Measurements from ENCODE around the gene BCAT1.

The BCAT1 gene

DNA sequence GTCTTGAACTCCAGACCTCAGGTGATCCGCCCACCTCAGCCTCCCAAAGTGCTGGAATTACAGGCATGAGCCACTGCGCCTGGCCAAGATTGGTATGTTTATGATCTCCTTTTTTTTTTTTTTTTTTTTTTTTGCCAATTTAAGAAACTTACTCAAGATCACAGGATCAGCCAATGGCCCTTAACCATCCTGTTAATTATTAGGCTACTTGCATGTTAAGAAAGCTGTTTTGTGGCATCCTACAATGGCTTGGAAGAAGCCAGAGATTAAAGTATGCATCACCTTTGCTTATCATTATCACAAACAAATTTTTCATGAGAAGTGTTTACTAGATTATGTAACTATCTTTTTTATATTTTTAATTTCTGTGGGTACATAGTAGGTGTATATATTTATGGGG is 140.2 kb downstream of the BCAT1 start:
- Mint-ChIP-seq H3K27me3 (ENCODE audit: low read depth, poor library complexity) (peaks cover 4% of the 10 kb centered on the region), H3K4me3 (no peak overlapping the region), H3K9me3 (peaks cover 14% of the 10 kb centered on the region)

DNA sequence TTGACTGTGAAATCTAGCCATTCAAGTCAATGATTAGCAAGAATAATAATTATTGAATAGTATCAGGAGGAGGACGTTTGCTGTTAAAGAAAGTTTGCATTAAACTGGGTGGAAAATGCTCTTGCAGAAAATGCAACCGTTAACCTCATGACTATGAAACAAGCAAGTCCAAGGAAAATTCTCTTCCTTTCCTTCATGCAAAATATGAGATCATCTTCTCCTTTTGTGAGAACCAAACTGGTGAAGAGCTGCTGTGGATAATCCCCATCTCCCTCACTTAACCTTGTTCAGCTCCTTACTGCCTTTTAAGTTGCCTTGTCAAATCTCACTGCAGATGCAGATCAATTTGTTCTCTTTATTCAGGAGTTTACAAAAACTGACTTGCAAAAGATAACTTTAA is 142.5 kb downstream of the BCAT1 start:
- H3K4me3 Mint-ChIP-seq, result no peak overlapping the region
- peaks cover 4% of the 10 kb centered on the region for H3K27me3 Mint-ChIP-seq (ENCODE audit: low read depth, poor library complexity)
- H3K9me3 Mint-ChIP-seq, result peaks cover 27% of the 10 kb centered on the region
- no peaks in the 10 kb centered on the region for H3K4me1 Mint-ChIP-seq
- TF ChIP-seq, protein P1, sequence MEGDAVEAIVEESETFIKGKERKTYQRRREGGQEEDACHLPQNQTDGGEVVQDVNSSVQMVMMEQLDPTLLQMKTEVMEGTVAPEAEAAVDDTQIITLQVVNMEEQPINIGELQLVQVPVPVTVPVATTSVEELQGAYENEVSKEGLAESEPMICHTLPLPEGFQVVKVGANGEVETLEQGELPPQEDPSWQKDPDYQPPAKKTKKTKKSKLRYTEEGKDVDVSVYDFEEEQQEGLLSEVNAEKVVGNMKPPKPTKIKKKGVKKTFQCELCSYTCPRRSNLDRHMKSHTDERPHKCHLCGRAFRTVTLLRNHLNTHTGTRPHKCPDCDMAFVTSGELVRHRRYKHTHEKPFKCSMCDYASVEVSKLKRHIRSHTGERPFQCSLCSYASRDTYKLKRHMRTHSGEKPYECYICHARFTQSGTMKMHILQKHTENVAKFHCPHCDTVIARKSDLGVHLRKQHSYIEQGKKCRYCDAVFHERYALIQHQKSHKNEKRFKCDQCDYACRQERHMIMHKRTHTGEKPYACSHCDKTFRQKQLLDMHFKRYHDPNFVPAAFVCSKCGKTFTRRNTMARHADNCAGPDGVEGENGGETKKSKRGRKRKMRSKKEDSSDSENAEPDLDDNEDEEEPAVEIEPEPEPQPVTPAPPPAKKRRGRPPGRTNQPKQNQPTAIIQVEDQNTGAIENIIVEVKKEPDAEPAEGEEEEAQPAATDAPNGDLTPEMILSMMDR (IDR thresholded peaks at IDR 0.05), result no peak
- peaks cover 14% of the 10 kb centered on the region for H3K36me3 Mint-ChIP-seq (ENCODE audit: low read depth)
- DNase-seq, result no peak
- no peak overlapping the region for H3K27ac Mint-ChIP-seq

More for the DNA sequence above, 140.2 kb downstream of the BCAT1 start:
- Mint-ChIP-seq H3K36me3 (ENCODE audit: low read depth) (peaks cover 25% of the 10 kb centered on the region), H3K4me1 (no peaks in the 10 kb centered on the region), H3K27ac (no peak overlapping the region)
- TF ChIP-seq, protein P1 (IDR thresholded peaks at IDR 0.05), result no peak
- DNase-seq, result no peak

DNA sequence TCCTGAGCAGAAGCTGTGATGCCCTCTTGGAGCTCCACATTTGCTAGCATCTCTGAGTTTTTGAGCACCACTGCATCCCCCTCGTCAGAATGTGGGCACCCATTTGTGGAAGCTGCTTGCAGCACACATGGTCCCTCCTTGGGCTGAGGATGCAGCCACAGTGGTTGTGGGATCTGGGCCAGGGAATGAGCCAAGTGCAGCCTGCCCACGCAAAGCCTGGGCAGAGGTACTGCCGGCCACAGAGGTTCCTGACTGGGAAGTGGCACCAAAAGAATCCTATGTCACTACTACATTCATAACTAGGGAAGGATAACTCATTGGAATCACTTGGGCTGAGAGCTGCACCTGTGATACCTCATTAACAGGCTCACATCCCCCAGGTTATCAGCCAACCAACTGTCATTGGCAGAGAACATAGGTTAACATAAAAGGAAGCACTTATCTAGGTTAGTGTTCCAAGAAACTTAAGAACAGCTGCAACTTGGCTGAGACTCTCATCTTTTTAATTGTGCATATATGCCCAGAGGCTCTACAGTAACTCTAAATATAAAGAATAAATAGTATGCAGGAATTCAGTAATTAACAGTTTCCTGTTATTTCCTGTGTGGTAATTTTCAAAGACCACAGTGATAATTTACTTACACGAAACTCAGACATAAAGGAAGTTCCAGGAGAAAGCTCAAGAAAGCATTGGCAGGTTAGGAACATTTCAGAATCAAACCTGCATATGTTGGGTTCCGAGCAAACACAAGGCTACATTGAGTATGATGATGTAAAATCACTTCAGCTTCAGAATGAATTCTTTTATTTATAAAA is 145.3 kb downstream of the BCAT1 start:
- no peak for DNase-seq
- Mint-ChIP-seq H3K4me3 (no peak overlapping the region), H3K27ac (no peak overlapping the region), H3K4me1 (peaks cover 2% of the 10 kb centered on the region), H3K9me3 (peaks cover 27% of the 10 kb centered on the region), H3K27me3 (ENCODE audit: low read depth, poor library complexity) (peaks cover 4% of the 10 kb centered on the region), H3K36me3 (ENCODE audit: low read depth) (no peaks in the 10 kb centered on the region)
- TF ChIP-seq, protein P1 (IDR thresholded peaks at IDR 0.05), result no peak

DNA sequence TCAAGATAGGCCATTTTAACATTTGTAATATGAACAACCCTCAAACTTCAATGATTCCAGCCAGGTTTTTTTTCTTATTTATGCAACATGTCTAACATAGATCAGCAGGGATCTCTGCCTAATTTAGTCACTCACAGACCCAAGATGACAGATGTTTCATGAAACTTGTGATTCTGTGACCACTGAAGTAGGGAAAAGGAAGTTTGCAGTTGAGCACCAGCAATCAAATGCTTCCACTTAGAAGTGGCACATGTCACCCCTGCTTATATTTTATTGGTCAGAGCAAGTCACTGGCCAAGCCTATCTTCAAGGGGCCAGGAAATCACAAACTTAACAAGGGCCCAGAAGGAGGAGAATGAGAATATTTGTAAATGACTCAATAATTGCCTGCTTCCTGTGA is 150.6 kb downstream of the BCAT1 start:
- Mint-ChIP-seq H3K36me3 (ENCODE audit: low read depth) (no peaks in the 10 kb centered on the region), H3K4me3 (no peak overlapping the region), H3K27ac (no peak overlapping the region), H3K27me3 (ENCODE audit: low read depth, poor library complexity) (peaks cover 4% of the 10 kb centered on the region), H3K9me3 (peaks cover 10% of the 10 kb centered on the region), H3K4me1 (peaks cover 21% of the 10 kb centered on the region)
- TF ChIP-seq, protein P1 (IDR thresholded peaks at IDR 0.05), result no peak
- no peak for DNase-seq

DNA sequence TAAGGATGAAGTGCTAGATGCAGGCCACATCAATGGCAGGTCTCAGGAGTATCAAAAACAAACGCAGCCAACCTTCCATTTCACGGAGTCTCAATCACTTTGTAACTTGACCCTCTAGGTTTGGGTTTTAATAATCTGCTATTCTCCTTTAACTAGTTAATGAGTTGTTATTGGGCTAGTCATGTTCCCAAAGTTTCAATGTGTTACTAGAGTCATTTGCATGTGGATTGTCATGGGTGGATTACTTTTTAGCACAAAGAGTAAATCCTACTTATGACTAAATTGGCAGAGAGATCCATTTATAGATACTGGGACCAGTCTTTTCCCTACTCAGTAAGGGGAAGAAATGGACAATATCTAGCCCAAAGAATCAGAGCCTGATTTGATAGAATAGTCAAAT is 151.0 kb downstream of the BCAT1 start:
- Mint-ChIP-seq H3K9me3 (peaks cover 6% of the 10 kb centered on the region), H3K36me3 (ENCODE audit: low read depth) (no peaks in the 10 kb centered on the region), H3K4me3 (no peak overlapping the region), H3K27ac (no peak overlapping the region), H3K27me3 (ENCODE audit: low read depth, poor library complexity) (peaks cover 5% of the 10 kb centered on the region), H3K4me1 (peaks cover 21% of the 10 kb centered on the region)
- DNase-seq, result no peak
- TF ChIP-seq, protein P1 (IDR thresholded peaks at IDR 0.05), result no peak

DNA sequence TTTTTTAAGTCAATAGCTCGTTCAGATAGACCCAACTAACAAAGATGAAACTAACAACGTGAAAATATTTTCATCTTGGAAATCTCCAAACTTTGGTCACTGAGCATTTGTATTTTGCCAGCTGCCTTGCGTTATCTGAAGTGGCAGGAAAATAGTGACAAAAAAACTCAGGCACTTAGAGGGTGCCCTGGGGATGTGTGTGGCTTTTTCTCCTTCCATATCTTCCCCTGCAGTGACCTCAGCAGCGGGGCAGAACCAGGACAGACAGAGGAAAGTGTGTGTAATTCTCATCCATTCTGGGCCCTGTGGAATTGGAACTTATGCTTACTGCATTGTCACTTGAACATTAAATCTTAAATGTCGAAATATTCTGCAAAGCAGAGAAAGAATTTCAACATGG is 152.0 kb downstream of the BCAT1 start:
- H3K27ac Mint-ChIP-seq, result no peak overlapping the region
- DNase-seq, result no peak
- peaks cover 21% of the 10 kb centered on the region for H3K4me1 Mint-ChIP-seq
- peaks cover 3% of the 10 kb centered on the region for H3K9me3 Mint-ChIP-seq
- H3K27me3 Mint-ChIP-seq (ENCODE audit: low read depth, poor library complexity), result peaks cover 5% of the 10 kb centered on the region
- TF ChIP-seq, protein P1 (IDR thresholded peaks at IDR 0.05), result no peak
- no peaks in the 10 kb centered on the region for H3K36me3 Mint-ChIP-seq (ENCODE audit: low read depth)
- no peak overlapping the region for H3K4me3 Mint-ChIP-seq
